Activated CD4-positive, alpha-beta T cell treated with anti-CD3 and anti-CD28 coated beads, Interleukin-2, Interleukin-4, amounts not matched to agents 100 ng/mL and 50 ng/mL, durations not matched to agents 16 hours and 8 hours (primary cell): ENCODE measurements around the gene SYDE2.
"Not testable (repeated sequence)": the region's sequence is repeated elsewhere in the genome, so short reads cannot be mapped to it uniquely, and the experiment has no call there.

Source experiments
- DNase-seq: peaks from one replicate; pipeline ENCODE4 v3.0.0-alpha.2; 2020; ENCODE audit warnings: low spot score

The SYDE2 gene

DNA sequence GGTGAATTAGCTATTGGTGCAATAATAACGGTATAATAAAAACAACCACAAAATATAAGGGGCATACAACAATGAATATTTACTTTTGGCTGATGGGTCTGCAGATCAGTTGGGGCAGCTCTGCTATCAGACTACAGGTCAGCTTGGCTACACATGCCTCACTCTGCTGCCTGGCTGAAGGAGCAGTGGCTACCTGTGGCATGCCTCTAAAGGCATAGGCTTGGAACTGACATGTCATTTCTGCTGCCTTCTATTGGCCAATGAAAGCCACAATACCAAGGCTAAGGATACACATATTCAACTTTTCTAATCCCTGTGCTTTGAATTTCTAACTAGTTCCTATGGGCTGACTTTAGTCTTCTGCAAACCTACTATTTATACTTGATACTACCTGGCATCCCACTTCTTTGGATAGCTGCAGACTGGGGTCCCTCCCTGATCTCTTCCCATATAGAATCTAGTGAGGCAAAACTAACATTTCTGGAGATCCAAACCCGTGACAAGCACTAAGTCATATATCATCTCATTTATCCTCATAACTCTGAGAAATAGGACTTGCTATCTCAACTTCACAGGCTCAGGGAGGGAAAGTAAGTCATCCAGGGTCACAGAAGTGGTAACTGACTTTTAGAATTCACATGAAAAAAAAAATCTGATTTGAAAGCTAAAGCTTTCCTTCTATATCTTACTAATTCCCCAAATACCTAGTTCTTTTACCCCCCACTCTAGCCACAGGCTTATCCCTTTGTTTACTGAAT is 19.2 kb upstream of the SYDE2 start:
- DNase-seq: no peak

DNA sequence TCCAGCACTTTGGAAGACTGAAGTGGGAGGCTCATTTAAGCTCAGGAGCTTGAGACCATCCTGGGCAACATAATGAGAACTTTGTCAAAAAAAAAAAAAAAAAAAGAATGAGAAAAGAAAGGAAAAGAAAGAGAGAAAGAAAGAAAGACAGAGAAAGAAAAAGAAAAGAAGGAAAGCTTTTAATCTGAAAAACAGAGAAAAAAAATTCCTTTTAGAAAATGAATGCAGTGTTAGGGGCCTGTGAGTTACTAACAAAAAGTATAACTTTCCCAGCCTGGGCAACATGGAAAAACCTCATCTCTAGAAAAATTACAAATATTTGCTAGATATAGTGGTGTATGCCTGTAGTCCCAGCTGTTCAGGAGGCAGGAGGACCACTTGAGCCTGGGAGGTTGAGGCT is 15.9 kb upstream of the SYDE2 start:
- no peak for DNase-seq

DNA sequence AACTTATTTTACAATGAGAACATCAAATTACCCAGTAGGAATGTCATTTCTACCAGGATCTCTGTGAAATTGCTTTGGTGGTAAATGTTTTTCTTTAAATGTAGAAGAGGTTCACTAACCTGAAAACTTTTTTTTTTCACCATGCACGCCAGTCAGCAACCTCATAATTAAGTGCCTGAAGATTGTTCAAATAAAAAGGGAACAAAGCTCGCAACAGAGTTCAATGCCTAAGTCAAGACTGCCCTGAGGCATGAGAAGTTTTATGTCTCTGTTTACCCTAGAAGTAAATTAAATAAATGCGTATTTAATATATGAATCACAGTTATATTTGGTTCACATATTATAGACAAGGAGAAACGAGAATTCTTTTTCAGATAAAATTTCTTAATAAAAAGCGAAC is 13.8 kb upstream of the SYDE2 start:
- no peak for DNase-seq

DNA sequence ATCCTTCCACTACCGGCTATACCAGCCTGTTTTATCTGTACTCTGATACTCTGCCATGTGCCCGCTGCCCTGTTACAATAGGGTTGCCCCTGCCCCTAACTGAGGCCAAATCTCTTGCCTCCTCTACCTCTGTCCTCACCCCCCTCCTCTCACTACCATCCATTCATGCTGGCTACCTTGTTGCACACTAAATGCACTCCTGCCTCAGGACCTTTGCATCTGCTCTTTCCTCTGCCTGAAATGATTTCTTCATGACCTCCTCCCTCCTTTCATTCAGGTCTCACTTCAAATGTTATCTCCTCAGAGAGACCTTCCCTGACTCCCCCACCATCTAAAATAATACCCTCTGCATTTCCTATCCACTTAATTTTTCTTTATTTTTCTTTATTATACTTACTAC is 7.7 kb upstream of the SYDE2 start:
- DNase-seq: no peak

GRCh38 chr1:85203573-85204171 is 2.9 kb upstream of the SYDE2 start:
- no peak for DNase-seq

GRCh38 chr1:85202864-85203255 is 2.0 kb upstream of the SYDE2 start:
- DNase-seq: no peak

GRCh38 chr1:85202092-85202863 is 1.5 kb upstream of the SYDE2 start:
- peak; percentile 24 for DNase-seq

- peak; percentile 37 for DNase-seq
Observed at GRCh38 chr1:85201340-85202091, 700 bp upstream of the SYDE2 start.

DNA sequence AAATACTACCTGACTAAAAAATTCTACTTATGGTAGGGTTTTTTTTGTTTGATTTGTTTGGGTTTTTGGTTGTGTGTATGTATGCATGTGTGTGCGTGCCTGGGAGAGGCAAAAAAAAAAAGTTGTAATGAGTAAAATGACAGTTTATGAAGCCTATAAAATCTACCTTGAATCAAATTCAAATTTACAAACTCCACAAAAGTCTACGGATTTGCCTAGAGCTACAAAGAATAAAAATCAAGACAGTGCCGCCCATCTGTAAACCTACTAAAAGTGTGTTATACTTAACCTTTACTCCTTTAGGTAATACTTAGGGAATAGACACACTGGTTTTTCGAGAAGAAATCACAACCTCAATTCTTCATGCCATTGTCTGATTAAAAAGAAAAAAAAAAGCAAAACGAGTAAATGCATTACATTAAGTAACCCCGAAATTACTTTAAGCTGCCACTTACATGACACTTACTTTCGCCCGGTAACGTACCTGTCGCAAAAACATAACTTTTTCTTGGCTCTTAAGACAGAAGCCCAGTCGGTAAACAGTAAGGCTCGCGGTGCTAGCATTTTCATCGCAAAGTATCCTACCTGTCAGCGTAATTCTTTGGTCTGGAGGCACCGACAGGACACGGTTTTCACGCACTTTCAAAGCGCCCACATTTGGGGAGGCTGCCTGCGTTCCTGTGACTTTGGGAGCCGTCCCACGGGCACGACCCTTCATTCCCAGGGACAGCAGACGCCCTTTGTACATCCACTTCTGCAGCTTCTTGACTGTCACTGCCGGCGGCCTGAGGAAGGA is 951 bp downstream of the SYDE2 start:
- peak; percentile 17 for DNase-seq

DNA sequence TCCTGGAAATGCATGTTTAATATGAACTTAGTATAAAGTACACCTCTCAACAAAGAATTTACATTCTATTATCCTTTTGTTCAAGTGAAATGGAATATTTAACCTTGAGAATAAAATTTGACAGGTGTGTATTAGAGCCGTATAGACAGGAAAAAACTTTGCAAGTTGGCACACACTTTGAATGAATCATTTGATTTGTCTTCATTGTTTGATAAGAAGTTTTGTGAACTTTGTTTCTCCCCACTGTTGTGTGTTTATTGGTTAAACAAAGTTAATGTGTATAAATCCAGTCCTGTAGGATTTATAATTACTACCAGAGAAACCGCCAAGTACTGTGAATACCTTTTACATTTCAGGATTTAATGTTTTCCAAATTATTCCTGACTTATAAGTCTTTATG is 2.0 kb downstream of the SYDE2 start:
- no peak for DNase-seq

GRCh38 chr1:85196358-85196757 is 4.5 kb downstream of the SYDE2 start:
- no peak for DNase-seq

DNA sequence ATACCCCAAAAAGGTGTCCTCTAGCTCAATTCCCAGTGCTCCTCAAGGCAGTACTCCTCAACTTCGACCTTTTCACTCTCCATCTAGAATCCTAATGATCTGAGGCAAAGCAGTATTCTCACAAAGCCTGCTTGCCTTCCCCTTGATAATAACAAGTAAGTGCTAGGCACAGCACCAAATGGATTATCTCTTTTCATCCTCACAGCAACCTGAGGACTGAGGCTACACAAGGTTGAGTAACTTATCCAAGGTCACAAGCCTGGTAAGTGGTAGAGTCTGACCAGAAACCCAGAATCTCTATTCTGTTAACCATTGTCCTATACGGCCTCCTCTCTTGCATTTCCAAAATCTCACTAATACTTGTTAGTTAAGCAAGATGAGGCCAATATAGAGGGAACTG is 5.1 kb downstream of the SYDE2 start:
- no peak for DNase-seq

GRCh38 chr1:85192129-85192528 is 8.7 kb downstream of the SYDE2 start:
- DNase-seq: not testable (repeated sequence)

- no peak for DNase-seq
Observed at GRCh38 chr1:85189120-85189519, 11.7 kb downstream of the SYDE2 start.

GRCh38 chr1:85188530-85188929 is 12.3 kb downstream of the SYDE2 start:
- DNase-seq: no peak

- not testable (repeated sequence) for DNase-seq
Observed at GRCh38 chr1:85187021-85187420, 13.8 kb downstream of the SYDE2 start.

- DNase-seq: no peak
Observed at GRCh38 chr1:85184245-85184644, 16.6 kb downstream of the SYDE2 start.

- no peak for DNase-seq
Observed at GRCh38 chr1:85182700-85183099, 18.1 kb downstream of the SYDE2 start.

DNA sequence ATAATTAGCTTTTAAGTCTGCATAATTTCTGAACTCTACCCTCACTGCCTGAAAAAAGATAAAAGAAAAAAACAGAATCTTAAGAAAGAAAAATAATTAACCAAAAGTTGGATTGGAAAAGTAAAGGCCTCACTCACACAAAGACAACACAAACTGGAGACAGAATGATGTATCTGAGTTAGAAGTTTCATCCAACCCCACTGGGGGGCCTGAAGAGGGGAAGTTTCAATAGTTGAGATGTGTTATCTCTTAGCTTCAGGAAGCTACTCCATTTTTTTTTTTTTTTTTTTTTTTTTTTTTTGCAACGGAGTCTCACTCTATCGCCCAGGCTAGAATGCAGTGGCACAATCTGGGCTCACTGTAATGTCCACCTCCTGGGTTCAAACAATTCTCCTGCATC is 19.9 kb downstream of the SYDE2 start:
- DNase-seq: no peak

- DNase-seq: peak; percentile 7
Observed at GRCh38 chr1:85179522-85179921, 21.3 kb downstream of the SYDE2 start.

GRCh38 chr1:85178396-85178795 is 22.4 kb downstream of the SYDE2 start:
- DNase-seq: no peak

- DNase-seq: no peak
Observed at GRCh38 chr1:85174503-85174902, 26.3 kb downstream of the SYDE2 start.
